ENCODE measurements around the gene HS3ST4.

DNA sequence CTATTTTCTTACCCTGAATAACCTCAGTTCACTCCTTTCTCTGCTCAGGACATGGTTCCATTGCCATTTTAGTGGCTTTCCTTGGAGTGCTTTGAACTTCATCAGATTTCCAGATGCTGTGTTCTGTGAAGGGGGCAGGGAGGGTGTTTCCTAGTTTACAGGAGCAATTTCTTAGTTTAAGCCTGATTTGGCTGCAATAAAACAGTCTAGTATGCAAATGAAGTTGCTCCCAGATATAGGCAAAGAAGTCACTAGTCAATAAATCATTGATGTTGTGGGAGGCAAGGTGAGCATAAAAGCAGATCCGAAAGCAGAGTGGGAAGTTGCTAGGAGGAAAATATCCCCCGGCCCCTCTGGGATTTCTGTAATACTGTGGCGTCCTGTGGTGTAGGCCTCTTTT, 202.3 kb downstream of the HS3ST4 start:
- TF ChIP-seq, protein P1, sequence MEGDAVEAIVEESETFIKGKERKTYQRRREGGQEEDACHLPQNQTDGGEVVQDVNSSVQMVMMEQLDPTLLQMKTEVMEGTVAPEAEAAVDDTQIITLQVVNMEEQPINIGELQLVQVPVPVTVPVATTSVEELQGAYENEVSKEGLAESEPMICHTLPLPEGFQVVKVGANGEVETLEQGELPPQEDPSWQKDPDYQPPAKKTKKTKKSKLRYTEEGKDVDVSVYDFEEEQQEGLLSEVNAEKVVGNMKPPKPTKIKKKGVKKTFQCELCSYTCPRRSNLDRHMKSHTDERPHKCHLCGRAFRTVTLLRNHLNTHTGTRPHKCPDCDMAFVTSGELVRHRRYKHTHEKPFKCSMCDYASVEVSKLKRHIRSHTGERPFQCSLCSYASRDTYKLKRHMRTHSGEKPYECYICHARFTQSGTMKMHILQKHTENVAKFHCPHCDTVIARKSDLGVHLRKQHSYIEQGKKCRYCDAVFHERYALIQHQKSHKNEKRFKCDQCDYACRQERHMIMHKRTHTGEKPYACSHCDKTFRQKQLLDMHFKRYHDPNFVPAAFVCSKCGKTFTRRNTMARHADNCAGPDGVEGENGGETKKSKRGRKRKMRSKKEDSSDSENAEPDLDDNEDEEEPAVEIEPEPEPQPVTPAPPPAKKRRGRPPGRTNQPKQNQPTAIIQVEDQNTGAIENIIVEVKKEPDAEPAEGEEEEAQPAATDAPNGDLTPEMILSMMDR (IDR thresholded peaks at IDR 0.05; ENCODE audit: poor library complexity, severe bottlenecking): no peak
- no peak for TF ChIP-seq POLR2AphosphoS5 (IDR thresholded peaks at IDR 0.05)
- TF ChIP-seq SMC3 (conservative IDR thresholded peaks at IDR 0.05; ENCODE audit: poor library complexity): no peak
- no peak for TF ChIP-seq EP300 (conservative IDR thresholded peaks at IDR 0.05; ENCODE audit: poor library complexity, severe bottlenecking)
- no peak for TF ChIP-seq EZH2 (IDR thresholded peaks at IDR 0.05; ENCODE audit: borderline replicate concordance, insufficient read depth, low read length, poor library complexity, severe bottlenecking)
- TF ChIP-seq TAF1 (IDR thresholded peaks at IDR 0.05; ENCODE audit: low read depth): no peak
- no peak for TF ChIP-seq MXI1 (conservative IDR thresholded peaks at IDR 0.05; ENCODE audit: poor library complexity, severe bottlenecking)
- TF ChIP-seq, protein P2, sequence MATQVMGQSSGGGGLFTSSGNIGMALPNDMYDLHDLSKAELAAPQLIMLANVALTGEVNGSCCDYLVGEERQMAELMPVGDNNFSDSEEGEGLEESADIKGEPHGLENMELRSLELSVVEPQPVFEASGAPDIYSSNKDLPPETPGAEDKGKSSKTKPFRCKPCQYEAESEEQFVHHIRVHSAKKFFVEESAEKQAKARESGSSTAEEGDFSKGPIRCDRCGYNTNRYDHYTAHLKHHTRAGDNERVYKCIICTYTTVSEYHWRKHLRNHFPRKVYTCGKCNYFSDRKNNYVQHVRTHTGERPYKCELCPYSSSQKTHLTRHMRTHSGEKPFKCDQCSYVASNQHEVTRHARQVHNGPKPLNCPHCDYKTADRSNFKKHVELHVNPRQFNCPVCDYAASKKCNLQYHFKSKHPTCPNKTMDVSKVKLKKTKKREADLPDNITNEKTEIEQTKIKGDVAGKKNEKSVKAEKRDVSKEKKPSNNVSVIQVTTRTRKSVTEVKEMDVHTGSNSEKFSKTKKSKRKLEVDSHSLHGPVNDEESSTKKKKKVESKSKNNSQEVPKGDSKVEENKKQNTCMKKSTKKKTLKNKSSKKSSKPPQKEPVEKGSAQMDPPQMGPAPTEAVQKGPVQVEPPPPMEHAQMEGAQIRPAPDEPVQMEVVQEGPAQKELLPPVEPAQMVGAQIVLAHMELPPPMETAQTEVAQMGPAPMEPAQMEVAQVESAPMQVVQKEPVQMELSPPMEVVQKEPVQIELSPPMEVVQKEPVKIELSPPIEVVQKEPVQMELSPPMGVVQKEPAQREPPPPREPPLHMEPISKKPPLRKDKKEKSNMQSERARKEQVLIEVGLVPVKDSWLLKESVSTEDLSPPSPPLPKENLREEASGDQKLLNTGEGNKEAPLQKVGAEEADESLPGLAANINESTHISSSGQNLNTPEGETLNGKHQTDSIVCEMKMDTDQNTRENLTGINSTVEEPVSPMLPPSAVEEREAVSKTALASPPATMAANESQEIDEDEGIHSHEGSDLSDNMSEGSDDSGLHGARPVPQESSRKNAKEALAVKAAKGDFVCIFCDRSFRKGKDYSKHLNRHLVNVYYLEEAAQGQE (IDR thresholded peaks at IDR 0.05; ENCODE audit: borderline replicate concordance): no peak

Measured in neural cell (in vitro differentiated cells).